H9 (cell line): ENCODE data around the gene OGFOD2. TPM values are rescaled to one million over a fixed set of nuclear protein-coding genes. Genes with fewer than 3 reads are reported as not detected.

Experiments used
- DNase-seq: peaks from one replicate; pipeline ENCODE4 v3.0.0-alpha.2; 2017
- H2AFZ ChIP-seq: one replicate; pipeline ENCODE4 v1.6.1; 2013; ENCODE audit warnings: mild to moderate bottlenecking, low read length, control low read depth, moderate library complexity
- H2AK5ac ChIP-seq: 2 replicates; pipeline ENCODE4 v1.6.1; 2013; ENCODE audit warnings: low read length, control low read depth, mixed read lengths; ENCODE audit not compliant: insufficient read length
- H2BK120ac ChIP-seq: one replicate; pipeline ENCODE4 v1.6.1; 2013; ENCODE audit warnings: low read depth, mild to moderate bottlenecking, low read length, control low read depth, inconsistent platforms; ENCODE audit not compliant: poor library complexity, severe bottlenecking
- H2BK12ac ChIP-seq: 2 replicates; pipeline ENCODE4 v1.6.1; 2013; ENCODE audit warnings: low read length, control low read depth, mixed read lengths, low read depth; ENCODE audit not compliant: insufficient read length
- H2BK15ac ChIP-seq: 2 replicates; pipeline ENCODE4 v1.6.1; 2013; ENCODE audit warnings: low read depth, low read length, control low read depth
- H2BK20ac ChIP-seq: one replicate; pipeline ENCODE4 v1.6.1; 2013; ENCODE audit warnings: low read depth, mild to moderate bottlenecking, low read length, control low read depth, inconsistent platforms; ENCODE audit not compliant: poor library complexity, severe bottlenecking
- H2BK5ac ChIP-seq: 2 replicates; pipeline ENCODE4 v1.6.1; 2013; ENCODE audit warnings: low read length, control low read depth, mixed read lengths; ENCODE audit not compliant: insufficient read length
- H3K14ac ChIP-seq: 2 replicates; pipeline ENCODE4 v1.6.1; 2013; ENCODE audit warnings: low read length, control low read depth; ENCODE audit not compliant: insufficient read depth
- H3K18ac ChIP-seq: 2 replicates; pipeline ENCODE4 v1.6.1; 2013; ENCODE audit warnings: low read depth, mild to moderate bottlenecking, mixed read lengths, low read length, control low read depth; ENCODE audit not compliant: insufficient read length
- H3K23ac ChIP-seq: 2 replicates; pipeline ENCODE4 v1.6.1; 2013; ENCODE audit warnings: low read length, control low read depth, mixed read lengths, low read depth; ENCODE audit not compliant: insufficient read length
- H3K23me2 ChIP-seq: 2 replicates; pipeline ENCODE4 v1.6.1; 2013; ENCODE audit warnings: low read depth, mild to moderate bottlenecking, mixed read lengths, low read length, control low read depth; ENCODE audit not compliant: insufficient read length, poor library complexity, severe bottlenecking
- H3K27ac ChIP-seq: 2 replicates; pipeline ENCODE4 v1.5.1; 2013; ENCODE audit warnings: low read length, control low read depth, mixed read lengths, low read depth; ENCODE audit not compliant: insufficient read length
- H3K27me3 ChIP-seq: 2 replicates; pipeline ENCODE4 v1.6.1; 2013; ENCODE audit warnings: low read length, control low read depth, inconsistent platforms; ENCODE audit not compliant: insufficient read depth
- H3K4ac ChIP-seq: 2 replicates; pipeline ENCODE4 v1.6.1; 2013; ENCODE audit warnings: low read depth, mild to moderate bottlenecking, control low read depth, inconsistent platforms, low read length, moderate library complexity
- H3K4me1 ChIP-seq: 2 replicates; pipeline ENCODE4 v1.6.1; 2013; ENCODE audit warnings: low read length, control low read depth, inconsistent platforms; ENCODE audit not compliant: insufficient read depth
- H3K4me2 ChIP-seq: 2 replicates; pipeline ENCODE4 v1.6.1; 2013; ENCODE audit warnings: low read length, control low read depth, mixed read lengths; ENCODE audit not compliant: insufficient read length, insufficient read depth
- H3K56ac ChIP-seq: 2 replicates; pipeline ENCODE4 v1.6.1; 2013; ENCODE audit warnings: low read depth, mild to moderate bottlenecking, mixed read lengths, low read length, control low read depth; ENCODE audit not compliant: insufficient read length
- H3K79me1 ChIP-seq: 2 replicates; pipeline ENCODE4 v1.6.1; 2013; ENCODE audit warnings: low read depth, mild to moderate bottlenecking, moderate library complexity, low read length, control low read depth, inconsistent platforms; ENCODE audit not compliant: insufficient read depth, poor library complexity, severe bottlenecking
- H3K79me2 ChIP-seq: 2 replicates; pipeline ENCODE4 v1.6.1; 2013; ENCODE audit warnings: low read length, control low read depth, inconsistent platforms; ENCODE audit not compliant: insufficient read depth
- H3K9ac ChIP-seq: 2 replicates; pipeline ENCODE4 v1.6.1; 2013; ENCODE audit warnings: low read length, control low read depth, mixed read lengths; ENCODE audit not compliant: insufficient read length; ENCODE audit errors: extremely low read depth
- H3K9me3 ChIP-seq: one replicate; pipeline ENCODE4 v1.6.1; 2013; ENCODE audit warnings: low read depth, low read length, inconsistent platforms; ENCODE audit not compliant: control insufficient read depth
- H3T11ph ChIP-seq: one replicate; pipeline ENCODE4 v1.6.1; 2013; ENCODE audit warnings: mild to moderate bottlenecking, low read length, control low read depth, inconsistent platforms
- H4K20me1 ChIP-seq: one replicate; pipeline ENCODE4 v1.6.1; 2013; ENCODE audit not compliant: control insufficient read depth, insufficient read length, insufficient read depth
- H4K5ac ChIP-seq: 2 replicates; pipeline ENCODE4 v1.6.1; 2013; ENCODE audit warnings: low read depth, mild to moderate bottlenecking, mixed read lengths, low read length, control low read depth; ENCODE audit not compliant: insufficient read length
- H4K8ac ChIP-seq: replicated peaks from 2 replicates; pipeline ENCODE4 v1.6.1; 2013; ENCODE audit warnings: low read length, control low read depth, mixed read lengths, low read depth; ENCODE audit not compliant: insufficient read length
- H4K91ac ChIP-seq: 2 replicates; pipeline ENCODE4 v1.6.1; 2013; ENCODE audit warnings: low read depth, mild to moderate bottlenecking, moderate library complexity, mixed read lengths, low read length, control low read depth; ENCODE audit not compliant: insufficient read length
- H3K27ac Mint-ChIP-seq, 3 experiments: 2 replicates in 2 of 3; 3 replicates in 1 of 3; pipeline ENCODE4 v1.8.0; 2020 to 2021; ENCODE audit warnings: mixed read lengths in 3 of 3, mild to moderate bottlenecking in 1 of 3, moderate library complexity in 1 of 3
- H3K27me3 Mint-ChIP-seq: 2 replicates; pipeline ENCODE4 v1.8.0; 2021; ENCODE audit warnings: low read depth, mild to moderate bottlenecking, moderate library complexity, mixed read lengths
- H3K36me3 Mint-ChIP-seq, 3 experiments: 2 replicates in 2 of 3; 3 replicates in 1 of 3; pipeline ENCODE4 v1.8.0; 2020 to 2021; ENCODE audit warnings: low read depth in 3 of 3, mixed read lengths in 3 of 3; ENCODE audit not compliant: insufficient read depth in 1 of 3
- H3K4me1 Mint-ChIP-seq, 2 experiments: 2 replicates each; pipeline ENCODE4 v1.8.0; 2020; ENCODE audit warnings: mixed read lengths in 2 of 2
- H3K4me3 Mint-ChIP-seq, 2 experiments: 2 replicates in 1 of 2; 3 replicates in 1 of 2; pipeline ENCODE4 v1.8.0; 2020 to 2021; ENCODE audit warnings: mild to moderate bottlenecking in 2 of 2, mixed read lengths in 2 of 2, moderate library complexity in 1 of 2
- H3K9me3 Mint-ChIP-seq, 2 experiments: 2 replicates in 1 of 2; 3 replicates in 1 of 2; pipeline ENCODE4 v1.8.0; 2020; ENCODE audit warnings: mild to moderate bottlenecking in 2 of 2, mixed read lengths in 2 of 2, moderate library complexity in 1 of 2
- WGBS: extraction: QIAGEN DNeasy Blood & Tissue Kit; methylation state at CpG from one replicate; pipeline ENCODE4 v1.1.7; 2013; ENCODE audit warnings: missing lambda C conversion rate, low lambda C conversion rate, mixed read lengths; ENCODE audit not compliant: insufficient read length; ENCODE audit errors: extremely low coverage; 5-methylcytosine and 5-hydroxymethylcytosine counted together
- total RNA-seq: library from RNA; stranded (reverse); gene quantifications from 2 replicates; pipeline ENCODE4 v1.2.1, GENCODE V29; 2021
- TF ChIP-seq, protein P1 (sequence below): fragments of 200-600 bp; sonication (generic); conservative IDR thresholded peaks from 3 replicates; pipeline ENCODE4 v1.8.0; 2021; ENCODE audit warnings: antibody characterized with exemption, mild to moderate bottlenecking

OGFOD2 gene
- total RNA-seq, 1 experiment from 2014 or later = 14.7 TPM

GRCh38 chr12:122996188-122996601, 21.2 kb downstream of the OGFOD2 start:
- Histone ChIP-seq H2BK12ac (no peak overlapping the region), H3K9ac (no peak overlapping the region), H3K56ac (no peak overlapping the region), H4K8ac (no peak overlapping the region), H2AFZ (no peak overlapping the region), H4K5ac (no peak overlapping the region), H2BK120ac (no peak overlapping the region), H3K18ac (no peak overlapping the region), H3K27me3 (no peaks in the 10 kb centered on the region), H4K91ac (no peak overlapping the region), H2BK20ac (no peak overlapping the region), H3K23me2 (no peaks in the 10 kb centered on the region), H2BK15ac (no peak overlapping the region), H3K4me1 (no peaks in the 10 kb centered on the region), H3K79me1 (no peaks in the 10 kb centered on the region), H3K4ac (no peak overlapping the region), H2AK5ac (no peak overlapping the region), H3K27ac (no peak overlapping the region), H3K14ac (no peak overlapping the region), H3K79me2 (no peaks in the 10 kb centered on the region), H4K20me1 (no peaks in the 10 kb centered on the region), H3K9me3 (no peaks in the 10 kb centered on the region), H3K23ac (no peak overlapping the region), H2BK5ac (no peak overlapping the region), H3K4me2 (no peak overlapping the region), H3T11ph (no peak overlapping the region)
- no peak for DNase-seq
- Mint-ChIP-seq H3K9me3 (no peaks in the 10 kb centered on the region), H3K4me3 (no peak overlapping the region), H3K27me3 (no peaks in the 10 kb centered on the region; the same call in none of the 2 replicates), H3K36me3 (no peaks in the 10 kb centered on the region), H3K4me1 (0 out of 4 replicates have a peak, but pooled peaks cover 0 to 5% of the 10 kb centered on the region in 2 experiments), H3K27ac (no peak overlapping the region; a peak in 1 of 7 replicates)
- TF ChIP-seq, protein P1, sequence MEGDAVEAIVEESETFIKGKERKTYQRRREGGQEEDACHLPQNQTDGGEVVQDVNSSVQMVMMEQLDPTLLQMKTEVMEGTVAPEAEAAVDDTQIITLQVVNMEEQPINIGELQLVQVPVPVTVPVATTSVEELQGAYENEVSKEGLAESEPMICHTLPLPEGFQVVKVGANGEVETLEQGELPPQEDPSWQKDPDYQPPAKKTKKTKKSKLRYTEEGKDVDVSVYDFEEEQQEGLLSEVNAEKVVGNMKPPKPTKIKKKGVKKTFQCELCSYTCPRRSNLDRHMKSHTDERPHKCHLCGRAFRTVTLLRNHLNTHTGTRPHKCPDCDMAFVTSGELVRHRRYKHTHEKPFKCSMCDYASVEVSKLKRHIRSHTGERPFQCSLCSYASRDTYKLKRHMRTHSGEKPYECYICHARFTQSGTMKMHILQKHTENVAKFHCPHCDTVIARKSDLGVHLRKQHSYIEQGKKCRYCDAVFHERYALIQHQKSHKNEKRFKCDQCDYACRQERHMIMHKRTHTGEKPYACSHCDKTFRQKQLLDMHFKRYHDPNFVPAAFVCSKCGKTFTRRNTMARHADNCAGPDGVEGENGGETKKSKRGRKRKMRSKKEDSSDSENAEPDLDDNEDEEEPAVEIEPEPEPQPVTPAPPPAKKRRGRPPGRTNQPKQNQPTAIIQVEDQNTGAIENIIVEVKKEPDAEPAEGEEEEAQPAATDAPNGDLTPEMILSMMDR = no peak
- WGBS = no CpG with 5 or more reads among the region's 7 CpGs
